ENCODE data around the gene OR10D3. TPM values are rescaled to one million over a fixed set of nuclear protein-coding genes. Genes with fewer than 3 reads are reported as not detected.

Gene OR10D3
- total and polyA plus RNA-seq, 2 of the 8 experiments (the other 6 are each of a cell fraction or from before 2014, with no cell fraction given) = not detected

DNA sequence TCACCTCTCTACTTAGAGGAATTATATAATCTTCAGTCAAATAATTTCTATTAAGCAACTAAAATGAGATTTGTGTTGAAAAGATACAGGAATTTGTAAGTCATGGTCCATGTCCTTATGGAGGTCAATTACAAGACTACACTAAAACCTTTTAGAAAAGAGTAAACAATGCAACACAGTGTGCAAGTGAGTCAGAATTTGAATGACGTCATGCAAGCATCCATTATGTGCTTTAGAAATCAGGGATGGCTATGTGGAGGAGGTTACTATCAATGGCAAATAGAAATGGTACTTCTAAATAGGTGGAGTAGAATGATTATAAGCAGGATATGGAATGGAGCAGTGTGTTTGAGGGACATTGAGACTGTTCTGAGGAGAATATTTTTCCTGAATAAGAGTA, 16.6 kb downstream of the OR10D3 start:
- no peaks in the 10 kb centered on the region for H3K79me2 ChIP-seq (ENCODE audit: control insufficient read depth in 1 of 2, insufficient read depth in 2 of 2, low read length in 2 of 2)
- ChIA-PET POLR2A (ENCODE audit: partially characterized antibody) (no interaction called here), CTCF (ENCODE audit: partially characterized antibody) (no interaction called here)
- H2BK15ac ChIP-seq (ENCODE audit: low read length) = no peak overlapping the region
- H3K14ac ChIP-seq (ENCODE audit: insufficient read length) = no peak overlapping the region
- no peaks in the 10 kb centered on the region for H3K79me1 ChIP-seq (ENCODE audit: low read depth, low read length)
- no peaks in the 10 kb centered on the region for H3K36me3 ChIP-seq (ENCODE audit: control insufficient read depth in 2 of 4, insufficient read depth in 4 of 4, low read length in 3 of 4)
- WGBS, 2 experiments (ENCODE audit: extremely low coverage in 1 of 2, insufficient coverage in 1 of 2, insufficient read length in 1 of 2, insufficient replicate concordance in 2 of 2, low coverage in 1 of 2, low lambda C conversion rate in 2 of 2, missing lambda C conversion rate in 1 of 2) = 92% methylated on average over 1 of the region's 1 CpG; no CpG with 5 or more reads in 1 of the 2 experiments
- H3K4ac ChIP-seq (replicated peaks; ENCODE audit: insufficient read length, low read depth, low read length) = no peak overlapping the region
- no peaks in the 10 kb centered on the region for H3K23me2 ChIP-seq (ENCODE audit: low read depth, low read length)
- H3K18ac ChIP-seq (ENCODE audit: extremely low read depth, low read length) = no peak overlapping the region
- no peak overlapping the region for H2AK5ac ChIP-seq (ENCODE audit: low read depth, low read length)
- no peak overlapping the region for H3K56ac ChIP-seq (replicated peaks; ENCODE audit: insufficient read length, low read depth, low read length)
- no peak overlapping the region for H2AFZ ChIP-seq (ENCODE audit: low read length)
- H2BK120ac ChIP-seq (replicated peaks; ENCODE audit: low read depth, low read length) = no peak overlapping the region
- no peak overlapping the region for H2BK5ac ChIP-seq (ENCODE audit: low read depth, low read length)
- H4K5ac ChIP-seq (ENCODE audit: insufficient read length, low read depth, low read length) = no peak overlapping the region
- H3K4me3 ChIP-seq (ENCODE audit: extremely low read depth in 1 of 4, insufficient read depth in 2 of 4, low read depth in 3 of 4, low read length in 4 of 4) = no peak overlapping the region
- H3K9me3 ChIP-seq (ENCODE audit: insufficient read depth in 2 of 2, low read depth in 1 of 2, low read length in 1 of 2) = no peaks in the 10 kb centered on the region
- H3K9ac ChIP-seq (replicated peaks in 1 of 4; ENCODE audit: extremely low read depth in 1 of 4, low read depth in 3 of 4, low read length in 3 of 4) = no peak overlapping the region
- H3K4me2 ChIP-seq (ENCODE audit: insufficient read depth in 1 of 2, low read depth in 2 of 2, low read length in 2 of 2) = no peak overlapping the region
- H3K4me1 ChIP-seq (replicated peaks in 1 of 4; ENCODE audit: control insufficient read depth in 3 of 4, insufficient read depth in 4 of 4, low read length in 3 of 4) = no peaks in the 10 kb centered on the region
- DNase-seq (ENCODE audit: low read depth in 1 of 2, low spot score in 2 of 2) (no peak), FAIRE-seq (no peak)
- no peak overlapping the region for H4K8ac ChIP-seq (ENCODE audit: extremely low read depth, insufficient read depth, low read length)
- H2BK20ac ChIP-seq (ENCODE audit: low read length) = no peak overlapping the region
- no peak overlapping the region for H2BK12ac ChIP-seq (ENCODE audit: low read depth, low read length)
- H3K27ac ChIP-seq (ENCODE audit: low read depth, low read length) = no peak overlapping the region
- H3K27me3 ChIP-seq (replicated peaks in 1 of 4; ENCODE audit: control insufficient read depth in 3 of 4, extremely low read depth in 1 of 4, insufficient read depth in 3 of 4, low read length in 3 of 4) = no peaks in the 10 kb centered on the region
- no peak overlapping the region for H4K91ac ChIP-seq (replicated peaks; ENCODE audit: insufficient read length, low read length)
- no peak overlapping the region for H3K23ac ChIP-seq (ENCODE audit: insufficient read length)
- no peaks in the 10 kb centered on the region for H4K20me1 ChIP-seq (replicated peaks in 1 of 2; ENCODE audit: control insufficient read depth in 1 of 2, insufficient read depth in 2 of 2, low read length in 2 of 2)
- TF ChIP-seq FOSL1 (IDR thresholded peaks at IDR 0.05; ENCODE audit: insufficient read depth, low read depth, low read length) = no peak
- TF ChIP-seq TBP (IDR thresholded peaks at IDR 0.05; ENCODE audit: low read depth, low read length) = no peak
- TF ChIP-seq CEBPB (IDR thresholded peaks at IDR 0.05; ENCODE audit: low read depth, low read length) = no peak
- TF ChIP-seq CTBP2 (IDR thresholded peaks at IDR 0.05; ENCODE audit: borderline replicate concordance, insufficient read depth, insufficient read length, low read length) = no peak
- TF ChIP-seq, protein P1, sequence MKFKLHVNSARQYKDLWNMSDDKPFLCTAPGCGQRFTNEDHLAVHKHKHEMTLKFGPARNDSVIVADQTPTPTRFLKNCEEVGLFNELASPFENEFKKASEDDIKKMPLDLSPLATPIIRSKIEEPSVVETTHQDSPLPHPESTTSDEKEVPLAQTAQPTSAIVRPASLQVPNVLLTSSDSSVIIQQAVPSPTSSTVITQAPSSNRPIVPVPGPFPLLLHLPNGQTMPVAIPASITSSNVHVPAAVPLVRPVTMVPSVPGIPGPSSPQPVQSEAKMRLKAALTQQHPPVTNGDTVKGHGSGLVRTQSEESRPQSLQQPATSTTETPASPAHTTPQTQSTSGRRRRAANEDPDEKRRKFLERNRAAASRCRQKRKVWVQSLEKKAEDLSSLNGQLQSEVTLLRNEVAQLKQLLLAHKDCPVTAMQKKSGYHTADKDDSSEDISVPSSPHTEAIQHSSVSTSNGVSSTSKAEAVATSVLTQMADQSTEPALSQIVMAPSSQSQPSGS (IDR thresholded peaks at IDR 0.05; ENCODE audit: low read length) = no peak
- TF ChIP-seq JUN (IDR thresholded peaks at IDR 0.05; ENCODE audit: low read depth, low read length) = no peak
- no peak for TF ChIP-seq RNF2 (IDR thresholded peaks at IDR 0.05; ENCODE audit: borderline replicate concordance, low read depth, low read length, missing control alignments, poor library complexity, severe bottlenecking)
- no peak for TF ChIP-seq PHF8 (conservative IDR thresholded peaks at IDR 0.05; ENCODE audit: low read depth, low read length)
- no peak for TF ChIP-seq CBX8 (IDR thresholded peaks at IDR 0.05; ENCODE audit: borderline replicate concordance, low read depth, low read length)
- no peak for TF ChIP-seq RXRA (IDR thresholded peaks at IDR 0.05; ENCODE audit: insufficient read depth, low read depth, low read length)
- TF ChIP-seq POLR2AphosphoS5 (IDR thresholded peaks at IDR 0.05; ENCODE audit: low read depth, low read length) = no peak
- no peak for TF ChIP-seq KDM4A (IDR thresholded peaks at IDR 0.05; ENCODE audit: low read depth, low read length, severe bottlenecking)
- no peak for TF ChIP-seq MAFK (IDR thresholded peaks at IDR 0.05; ENCODE audit: low read depth, low read length)
